GM12891 (cell line): ENCODE measurements around the gene ASIC5.
"Not testable (repeated sequence)": the region's sequence is repeated elsewhere in the genome, so short reads cannot be mapped to it uniquely, and the experiment has no call there.

Source experiments
- DNase-seq: peaks from one replicate; pipeline ENCODE4 v3.0.0; 2011; ENCODE audit warnings: low spot score; ENCODE audit not compliant: insufficient read length
- FAIRE-seq: peaks from 2 replicates; lab custom pipeline; 2011; peaks lifted over from hg19 to GRCh38; lab: Jason Lieb, UNC
- PAX5 ChIP-seq: IDR thresholded peaks from 2 replicates; pipeline ENCODE4 v1.6.1; 2011; ENCODE audit warnings: low read length, moderate library complexity, mild to moderate bottlenecking; ENCODE audit not compliant: insufficient read depth, severe bottlenecking
- POLR2A ChIP-seq: IDR thresholded peaks from 2 replicates; pipeline ENCODE4 v1.6.1; 2011; ENCODE audit warnings: low read depth, low read length, control low read depth
- POLR2AphosphoS5 ChIP-seq: IDR thresholded peaks from 2 replicates; pipeline ENCODE4 v1.6.1; 2011; ENCODE audit warnings: low read depth, low read length, control low read depth
- POU2F2 ChIP-seq: IDR thresholded peaks from 2 replicates; pipeline ENCODE4 v1.6.1; 2011; ENCODE audit warnings: low read depth, mild to moderate bottlenecking, control low read depth, low read length, moderate library complexity
- SPI1 ChIP-seq: IDR thresholded peaks from 2 replicates; pipeline ENCODE4 v1.6.1; 2011; ENCODE audit warnings: low read depth, low read length, control low read depth
- TAF1 ChIP-seq: IDR thresholded peaks from 2 replicates; pipeline ENCODE4 v1.6.1; 2011; ENCODE audit warnings: low read depth, low read length, control low read depth

Gene ASIC5

GRCh38 chr4:155807021-155807420, 59.1 kb downstream of the ASIC5 start:
- DNase-seq (no peak), FAIRE-seq (no peak)
- no peak for TF ChIP-seq PAX5
- TF ChIP-seq POLR2A = no peak
- TF ChIP-seq POU2F2 = no peak
- no peak for TF ChIP-seq POLR2AphosphoS5
- TF ChIP-seq TAF1 = no peak
- TF ChIP-seq SPI1 = no peak

GRCh38 chr4:155805016-155805415, 61.1 kb downstream of the ASIC5 start:
- DNase-seq (no peak), FAIRE-seq (no peak)
- no peak for TF ChIP-seq POLR2AphosphoS5
- TF ChIP-seq PAX5 = no peak
- TF ChIP-seq TAF1 = no peak
- no peak for TF ChIP-seq POU2F2
- TF ChIP-seq POLR2A = no peak
- TF ChIP-seq SPI1 = no peak

- FAIRE-seq = no peak
- DNase-seq = no peak
- TF ChIP-seq TAF1 (no peak), SPI1 (no peak), POLR2AphosphoS5 (no peak), POLR2A (no peak), PAX5 (no peak), POU2F2 (no peak)
These were observed 63.7 kb downstream of the ASIC5 start for GRCh38 chr4:155802190-155802959.

GRCh38 chr4:155800685-155801343, 65.3 kb downstream of the ASIC5 start:
- DNase-seq = no peak
- no peak for FAIRE-seq
- TF ChIP-seq POLR2A = no peak
- TF ChIP-seq POU2F2 = no peak
- no peak for TF ChIP-seq PAX5
- no peak for TF ChIP-seq TAF1
- TF ChIP-seq POLR2AphosphoS5 = no peak
- no peak for TF ChIP-seq SPI1

- no peak for DNase-seq
- no peak for FAIRE-seq
- TF ChIP-seq SPI1 (no peak), PAX5 (no peak), TAF1 (no peak), POLR2A (no peak), POU2F2 (no peak), POLR2AphosphoS5 (no peak)
These were observed 66.3 kb downstream of the ASIC5 start for GRCh38 chr4:155799794-155800123.

- no peak for DNase-seq
- no peak for FAIRE-seq
- TF ChIP-seq SPI1 = no peak
- TF ChIP-seq POLR2AphosphoS5 = no peak
- TF ChIP-seq TAF1 = no peak
- no peak for TF ChIP-seq PAX5
- no peak for TF ChIP-seq POU2F2
- TF ChIP-seq POLR2A = no peak
These were observed 66.8 kb downstream of the ASIC5 start for GRCh38 chr4:155799116-155799793.

- FAIRE-seq, DNase-seq: not testable (repeated sequence)
These were observed 68.5 kb downstream of the ASIC5 start for GRCh38 chr4:155797581-155797980.

GRCh38 chr4:155795991-155796390, 70.1 kb downstream of the ASIC5 start:
- TF ChIP-seq TAF1 (no peak), PAX5 (no peak), POLR2A (no peak), SPI1 (no peak), POLR2AphosphoS5 (no peak), POU2F2 (no peak)
- no peak for FAIRE-seq
- no peak for DNase-seq

GRCh38 chr4:155794589-155795236, 71.4 kb downstream of the ASIC5 start:
- TF ChIP-seq POLR2AphosphoS5 (no peak), PAX5 (no peak), POU2F2 (no peak), TAF1 (no peak), SPI1 (no peak), POLR2A (no peak)
- no peak for FAIRE-seq
- no peak for DNase-seq
